GM12875 (cell line): Measurements from ENCODE around the gene ONECUT2.

Experiments used
- H3K4me3 ChIP-seq: one replicate; pipeline ENCODE4 v1.5.1; 2011; ENCODE audit warnings: low read depth, low read length, control low read depth
- TF ChIP-seq, protein P1 (sequence below): IDR thresholded peaks from 2 replicates; pipeline ENCODE4 v1.5.1; 2011; ENCODE audit warnings: low read depth, mild to moderate bottlenecking, control low read depth, inconsistent platforms, low read length, moderate library complexity, borderline replicate concordance; ENCODE audit not compliant: insufficient read depth

The ONECUT2 gene

GRCh38 chr18:57480733-57481132 is 45.6 kb downstream of the ONECUT2 start:
- H3K4me3 ChIP-seq, result no peak overlapping the region
- TF ChIP-seq, protein P1, sequence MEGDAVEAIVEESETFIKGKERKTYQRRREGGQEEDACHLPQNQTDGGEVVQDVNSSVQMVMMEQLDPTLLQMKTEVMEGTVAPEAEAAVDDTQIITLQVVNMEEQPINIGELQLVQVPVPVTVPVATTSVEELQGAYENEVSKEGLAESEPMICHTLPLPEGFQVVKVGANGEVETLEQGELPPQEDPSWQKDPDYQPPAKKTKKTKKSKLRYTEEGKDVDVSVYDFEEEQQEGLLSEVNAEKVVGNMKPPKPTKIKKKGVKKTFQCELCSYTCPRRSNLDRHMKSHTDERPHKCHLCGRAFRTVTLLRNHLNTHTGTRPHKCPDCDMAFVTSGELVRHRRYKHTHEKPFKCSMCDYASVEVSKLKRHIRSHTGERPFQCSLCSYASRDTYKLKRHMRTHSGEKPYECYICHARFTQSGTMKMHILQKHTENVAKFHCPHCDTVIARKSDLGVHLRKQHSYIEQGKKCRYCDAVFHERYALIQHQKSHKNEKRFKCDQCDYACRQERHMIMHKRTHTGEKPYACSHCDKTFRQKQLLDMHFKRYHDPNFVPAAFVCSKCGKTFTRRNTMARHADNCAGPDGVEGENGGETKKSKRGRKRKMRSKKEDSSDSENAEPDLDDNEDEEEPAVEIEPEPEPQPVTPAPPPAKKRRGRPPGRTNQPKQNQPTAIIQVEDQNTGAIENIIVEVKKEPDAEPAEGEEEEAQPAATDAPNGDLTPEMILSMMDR, result no peak

- H3K4me3 ChIP-seq, result no peak overlapping the region
- TF ChIP-seq, protein P1, result no peak
Observed at GRCh38 chr18:57497372-57498294, 62.5 kb downstream of the ONECUT2 start.

GRCh38 chr18:57498682-57499256 is 63.6 kb downstream of the ONECUT2 start:
- TF ChIP-seq, protein P1, result no peak
- H3K4me3 ChIP-seq, result no peak overlapping the region

- TF ChIP-seq, protein P1, result no peak
- no peak overlapping the region for H3K4me3 ChIP-seq
Observed at GRCh38 chr18:57502624-57503023, 67.5 kb downstream of the ONECUT2 start.

DNA sequence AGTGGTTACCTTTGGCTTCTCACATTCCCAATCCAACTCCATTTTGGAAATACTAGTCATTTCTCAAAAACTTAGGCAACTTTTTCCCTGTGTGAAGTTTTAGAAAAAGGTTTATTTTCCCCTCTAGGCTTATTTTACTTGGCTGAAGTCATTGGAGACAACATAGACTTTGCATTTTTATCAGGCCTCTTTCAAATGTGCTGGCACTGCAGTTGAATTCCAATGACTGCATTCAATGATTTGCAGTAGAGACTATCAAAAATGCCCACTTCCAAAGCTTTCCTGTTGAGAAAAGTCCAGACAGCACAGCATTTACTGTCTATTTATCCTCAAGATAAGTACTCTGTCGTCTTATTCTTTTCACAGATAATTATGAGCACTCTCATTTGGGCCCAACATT is 70.1 kb downstream of the ONECUT2 start:
- TF ChIP-seq, protein P1, result no peak
- no peak overlapping the region for H3K4me3 ChIP-seq

- H3K4me3 ChIP-seq, result no peak overlapping the region
- TF ChIP-seq, protein P1, result no peak
Observed at GRCh38 chr18:57516056-57516455, 80.9 kb downstream of the ONECUT2 start.

- TF ChIP-seq, protein P1, result no peak
- H3K4me3 ChIP-seq, result no peak overlapping the region
Observed at GRCh38 chr18:57518533-57518932, 83.4 kb downstream of the ONECUT2 start.
